ENCODE results near the gene ASB2.

DNA sequence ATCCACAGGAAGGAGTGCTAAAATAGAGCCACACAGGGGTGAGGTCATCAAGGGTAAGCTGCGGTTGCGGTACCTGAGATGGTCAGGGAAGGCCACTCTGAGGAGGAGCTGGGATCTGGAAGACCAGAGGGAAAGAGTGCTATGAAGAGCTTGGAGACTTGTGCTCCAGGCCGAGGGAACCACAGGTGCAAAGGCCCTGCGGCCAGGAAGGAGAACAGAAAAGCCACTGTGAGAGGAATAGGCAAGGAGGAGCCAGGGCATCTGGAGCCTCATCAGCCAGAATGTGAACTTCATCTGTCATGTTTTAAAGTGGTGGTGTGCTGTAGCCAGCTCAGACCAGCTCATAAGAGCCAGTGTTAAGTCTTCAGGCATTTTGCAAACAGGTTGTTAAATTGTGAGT is 15.3 kb upstream of the ASB2 start:
- TF ChIP-seq, protein P1, sequence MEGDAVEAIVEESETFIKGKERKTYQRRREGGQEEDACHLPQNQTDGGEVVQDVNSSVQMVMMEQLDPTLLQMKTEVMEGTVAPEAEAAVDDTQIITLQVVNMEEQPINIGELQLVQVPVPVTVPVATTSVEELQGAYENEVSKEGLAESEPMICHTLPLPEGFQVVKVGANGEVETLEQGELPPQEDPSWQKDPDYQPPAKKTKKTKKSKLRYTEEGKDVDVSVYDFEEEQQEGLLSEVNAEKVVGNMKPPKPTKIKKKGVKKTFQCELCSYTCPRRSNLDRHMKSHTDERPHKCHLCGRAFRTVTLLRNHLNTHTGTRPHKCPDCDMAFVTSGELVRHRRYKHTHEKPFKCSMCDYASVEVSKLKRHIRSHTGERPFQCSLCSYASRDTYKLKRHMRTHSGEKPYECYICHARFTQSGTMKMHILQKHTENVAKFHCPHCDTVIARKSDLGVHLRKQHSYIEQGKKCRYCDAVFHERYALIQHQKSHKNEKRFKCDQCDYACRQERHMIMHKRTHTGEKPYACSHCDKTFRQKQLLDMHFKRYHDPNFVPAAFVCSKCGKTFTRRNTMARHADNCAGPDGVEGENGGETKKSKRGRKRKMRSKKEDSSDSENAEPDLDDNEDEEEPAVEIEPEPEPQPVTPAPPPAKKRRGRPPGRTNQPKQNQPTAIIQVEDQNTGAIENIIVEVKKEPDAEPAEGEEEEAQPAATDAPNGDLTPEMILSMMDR (IDR thresholded peaks at IDR 0.05), result no peak
- TF ChIP-seq JUND (IDR thresholded peaks at IDR 0.05), result no peak
- TF ChIP-seq EZH2phosphoT487 (IDR thresholded peaks at IDR 0.05; ENCODE audit: borderline replicate concordance, low read depth), result no peak
- TF ChIP-seq EP300 (IDR thresholded peaks at IDR 0.05; ENCODE audit: borderline replicate concordance in 1 of 2, low read depth in 1 of 2, low read length in 1 of 2), result no peak
- no peak for TF ChIP-seq RAD21 (IDR thresholded peaks at IDR 0.05; ENCODE audit: low read length)
- TF ChIP-seq FOXJ3 (CRISPR knock-in tag; IDR thresholded peaks at IDR 0.05), result no peak
- no peak for TF ChIP-seq ELF1 (IDR thresholded peaks at IDR 0.05)

Measured in SK-N-SH (cell line).